HUES64 (cell line): Measurements from ENCODE around the gene MICA.
"Not testable (repeated sequence)": the region's sequence is repeated elsewhere in the genome, so short reads cannot be mapped to it uniquely, and the experiment has no call there.

Source experiments
- H3K27ac ChIP-seq: 2 replicates; pipeline ENCODE4 v1.7.0; 2013; ENCODE audit warnings: low read depth, low read length, inconsistent platforms
- H3K27me3 ChIP-seq: 2 replicates; pipeline ENCODE4 v1.6.1; 2013; ENCODE audit warnings: mild to moderate bottlenecking, low read length; ENCODE audit not compliant: insufficient read depth
- H3K36me3 ChIP-seq: 2 replicates; pipeline ENCODE4 v1.6.1; 2013; ENCODE audit warnings: mild to moderate bottlenecking, low read length; ENCODE audit not compliant: insufficient read depth
- H3K4me1 ChIP-seq: 2 replicates; pipeline ENCODE4 v1.6.1; 2013; ENCODE audit warnings: mild to moderate bottlenecking, low read length, moderate library complexity; ENCODE audit not compliant: insufficient read depth
- H3K4me3 ChIP-seq: 2 replicates; pipeline ENCODE4 v1.5.1; 2013; ENCODE audit warnings: mild to moderate bottlenecking, low read length, moderate library complexity
- H3K9ac ChIP-seq: 2 replicates; pipeline ENCODE4 v1.6.1; 2013; ENCODE audit warnings: mild to moderate bottlenecking, low read depth, low read length
- H3K9me3 ChIP-seq: 2 replicates; pipeline ENCODE4 v1.6.1; 2013; ENCODE audit warnings: low read depth, low read length; ENCODE audit not compliant: insufficient read depth
- WGBS: fragments of 150-250, 120-280 bp; methylation state at CpG from one replicate; pipeline ENCODE4 v1.1.7; 2013; ENCODE audit warnings: missing lambda C conversion rate; 5-methylcytosine and 5-hydroxymethylcytosine counted together

Gene MICA

GRCh38 chr6:31383149-31383548, 20.2 kb upstream of the MICA start:
- no peak overlapping the region for H3K9ac ChIP-seq
- H3K4me3 ChIP-seq, result no peak overlapping the region
- no peaks in the 10 kb centered on the region for H3K4me1 ChIP-seq
- WGBS, result 86% methylated on average over 4 of the region's 5 CpGs
- H3K27me3 ChIP-seq, result no peaks in the 10 kb centered on the region
- H3K9me3 ChIP-seq, result no peaks in the 10 kb centered on the region
- no peak overlapping the region for H3K27ac ChIP-seq
- no peaks in the 10 kb centered on the region for H3K36me3 ChIP-seq

GRCh38 chr6:31385041-31385440, 18.4 kb upstream of the MICA start:
- no peak overlapping the region for H3K4me3 ChIP-seq
- no peaks in the 10 kb centered on the region for H3K36me3 ChIP-seq
- 85% methylated on average over 3 of the region's 3 CpGs for WGBS
- no peak overlapping the region for H3K27ac ChIP-seq
- H3K27me3 ChIP-seq, result no peaks in the 10 kb centered on the region
- no peak overlapping the region for H3K9ac ChIP-seq
- H3K9me3 ChIP-seq, result no peaks in the 10 kb centered on the region
- H3K4me1 ChIP-seq, result no peaks in the 10 kb centered on the region

GRCh38 chr6:31386099-31386498, 17.3 kb upstream of the MICA start:
- Histone ChIP-seq H3K4me3 (no peak overlapping the region), H3K27me3 (no peaks in the 10 kb centered on the region), H3K27ac (no peak overlapping the region), H3K9ac (no peak overlapping the region), H3K9me3 (no peaks in the 10 kb centered on the region), H3K4me1 (no peaks in the 10 kb centered on the region), H3K36me3 (no peaks in the 10 kb centered on the region)
- WGBS, result 88% methylated on average over 3 of the region's 3 CpGs

GRCh38 chr6:31386977-31387376, 16.4 kb upstream of the MICA start:
- no peak overlapping the region for H3K9ac ChIP-seq
- no peaks in the 10 kb centered on the region for H3K4me1 ChIP-seq
- H3K9me3 ChIP-seq, result no peaks in the 10 kb centered on the region
- no peak overlapping the region for H3K27ac ChIP-seq
- 76% methylated on average over 1 of the region's 1 CpG for WGBS
- no peaks in the 10 kb centered on the region for H3K36me3 ChIP-seq
- no peak overlapping the region for H3K4me3 ChIP-seq
- H3K27me3 ChIP-seq, result no peaks in the 10 kb centered on the region

DNA sequence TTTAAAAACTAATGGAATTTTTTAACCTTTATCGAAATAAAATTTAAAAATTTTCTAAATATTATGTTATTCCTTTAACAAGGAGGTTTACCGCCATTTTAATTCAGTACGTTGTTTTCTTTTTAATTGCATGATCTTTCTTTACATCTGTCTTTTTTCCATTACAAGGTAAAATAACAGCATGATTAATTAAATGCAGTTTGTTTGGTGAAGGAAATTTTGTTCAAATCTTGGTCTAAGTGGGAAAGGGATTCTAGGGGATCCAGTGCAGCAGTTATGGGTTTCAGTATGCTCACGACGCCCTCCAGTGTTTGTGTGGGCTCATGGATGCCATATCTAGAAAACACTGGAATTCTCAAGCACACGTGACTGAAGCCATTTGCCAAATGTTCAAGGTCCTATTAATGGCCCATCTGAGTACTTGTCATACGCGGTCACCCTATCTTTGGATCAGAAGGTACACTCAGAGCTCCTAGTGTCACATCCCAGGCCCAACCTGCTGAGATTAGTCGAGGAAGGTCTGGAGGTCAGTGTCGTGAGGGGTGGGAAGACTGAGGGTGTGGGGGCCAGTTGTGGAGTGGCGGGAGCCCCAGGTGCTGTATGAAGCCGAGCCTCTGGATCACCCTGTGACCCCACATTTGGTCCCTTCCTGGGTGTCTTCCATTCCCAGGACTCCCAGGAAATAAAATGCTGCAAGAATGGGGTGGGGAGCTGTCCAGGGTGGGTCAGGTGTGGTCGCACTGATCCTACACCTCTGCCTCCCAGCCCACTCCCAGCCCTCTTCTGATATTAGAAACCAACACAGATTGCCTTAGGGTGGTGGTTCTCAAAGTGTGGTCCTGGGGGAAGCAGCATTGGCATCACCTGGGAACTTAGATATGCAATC, 14.2 kb upstream of the MICA start:
- H3K9ac ChIP-seq, result not testable (repeated sequence)
- WGBS, result 92% methylated on average over 2 of the region's 13 CpGs

DNA sequence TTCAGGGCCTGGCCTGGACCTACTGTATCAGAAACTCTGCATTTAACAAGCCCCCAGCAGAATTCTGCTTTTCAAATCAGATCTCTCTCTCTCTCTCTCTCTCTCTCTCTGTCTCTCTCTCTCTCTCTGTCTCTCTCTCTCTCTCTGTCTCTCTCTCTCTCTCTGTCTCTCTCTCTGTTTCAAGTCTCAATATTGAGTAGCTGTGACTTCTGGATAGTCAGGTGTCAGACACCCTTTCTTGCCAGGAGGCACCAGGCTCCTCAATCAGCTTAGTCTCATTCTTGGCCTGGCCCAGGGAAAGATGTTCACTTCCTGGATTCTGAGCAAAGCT, 13.6 kb upstream of the MICA start:
- H3K4me1 ChIP-seq, H3K9me3 ChIP-seq, H3K9ac ChIP-seq, H3K27me3 ChIP-seq, H3K4me3 ChIP-seq, H3K27ac ChIP-seq, H3K36me3 ChIP-seq: not testable (repeated sequence)

More for the DNA sequence above, 14.2 kb upstream of the MICA start:
- not testable (repeated sequence) for H3K4me3 ChIP-seq, H3K4me1 ChIP-seq, H3K36me3 ChIP-seq, H3K9me3 ChIP-seq, H3K27me3 ChIP-seq, H3K27ac ChIP-seq

DNA sequence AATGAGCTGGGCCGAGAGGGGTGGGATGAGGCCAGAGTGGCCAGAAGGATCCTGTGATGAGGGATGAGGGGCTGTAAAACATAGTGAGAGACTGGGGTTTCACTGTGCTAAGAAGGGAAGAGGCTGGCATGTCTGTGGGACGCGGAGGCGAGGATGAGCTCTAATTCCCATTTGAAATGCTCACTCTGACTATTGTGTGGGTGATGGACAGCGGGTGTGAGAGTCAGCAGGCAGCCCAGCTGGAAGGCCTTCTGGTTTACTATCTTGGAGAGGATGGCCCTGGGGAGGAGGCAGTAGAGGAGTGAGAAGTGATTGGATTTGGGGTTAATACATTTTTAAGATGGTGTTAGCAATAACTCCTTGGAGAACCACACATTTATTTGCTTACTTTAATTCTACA, 9.5 kb upstream of the MICA start:
- Histone ChIP-seq H3K9ac (no peak overlapping the region), H3K4me3 (no peak overlapping the region), H3K36me3 (no peaks in the 10 kb centered on the region), H3K9me3 (0 out of 2 replicates have a peak, but pooled peaks cover 5% of the 10 kb centered on the region), H3K27me3 (no peaks in the 10 kb centered on the region), H3K27ac (no peak overlapping the region), H3K4me1 (0 out of 2 replicates have a peak, but pooled peaks cover 4% of the 10 kb centered on the region)
- 47% methylated on average over 5 of the region's 5 CpGs for whole genome bisulfite sequencing

GRCh38 chr6:31394381-31394780, 9.0 kb upstream of the MICA start:
- no peak overlapping the region for H3K9ac ChIP-seq
- H3K36me3 ChIP-seq, result no peaks in the 10 kb centered on the region
- H3K4me3 ChIP-seq, result no peak overlapping the region
- H3K27me3 ChIP-seq, result no peaks in the 10 kb centered on the region
- H3K9me3 ChIP-seq, result 0 out of 2 replicates have a peak, but pooled peaks cover 5% of the 10 kb centered on the region
- H3K4me1 ChIP-seq, result 0 out of 2 replicates have a peak, but pooled peaks cover 4% of the 10 kb centered on the region
- WGBS, result 89% methylated on average over 4 of the region's 4 CpGs
- no peak overlapping the region for H3K27ac ChIP-seq

GRCh38 chr6:31395832-31396231, 7.6 kb upstream of the MICA start:
- no peak overlapping the region for H3K27ac ChIP-seq
- no peaks in the 10 kb centered on the region for H3K36me3 ChIP-seq
- H3K9me3 ChIP-seq, result 0 out of 2 replicates have a peak, but pooled peaks cover 5% of the 10 kb centered on the region
- H3K4me3 ChIP-seq, result no peak overlapping the region
- WGBS, result 91% methylated on average over 6 of the region's 7 CpGs
- peaks cover 4% of the 10 kb centered on the region; the same call in 1 of the 2 replicates for H3K4me1 ChIP-seq
- no peak overlapping the region for H3K9ac ChIP-seq
- peaks cover 12% of the 10 kb centered on the region for H3K27me3 ChIP-seq

DNA sequence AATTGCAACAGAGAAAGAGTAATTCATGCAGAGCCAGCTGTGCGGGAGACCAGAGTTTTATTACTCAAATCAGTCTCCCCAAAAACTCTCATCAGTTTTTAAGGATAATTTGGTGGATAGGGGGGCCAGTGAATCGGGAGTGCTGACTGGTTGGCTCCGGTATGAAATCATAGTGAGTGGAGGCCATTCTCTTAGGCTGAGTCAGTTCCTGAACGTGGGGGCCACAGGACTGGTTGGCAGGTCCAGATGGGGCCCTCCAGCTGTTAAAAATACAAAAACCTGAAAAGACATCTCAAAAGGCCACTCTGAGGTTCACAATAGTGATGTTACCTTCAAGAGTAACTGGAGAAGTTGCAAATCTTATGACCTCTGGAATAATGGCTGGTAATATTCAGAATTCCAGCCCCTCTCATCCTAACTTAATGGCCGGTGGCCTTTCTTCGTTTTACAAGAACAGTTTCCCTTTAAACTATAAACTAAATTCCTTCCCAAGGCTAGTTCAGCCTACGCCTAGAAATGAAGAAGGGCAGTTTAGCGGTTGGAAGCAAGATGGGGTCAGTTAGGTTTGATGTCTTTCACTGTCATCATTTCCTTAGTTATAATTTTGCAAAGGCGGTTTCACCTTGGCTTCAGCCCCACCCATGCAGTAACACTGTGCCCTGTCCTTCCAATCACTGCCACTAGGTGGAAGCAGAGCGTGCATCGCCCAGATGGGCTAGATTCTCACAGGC, 6.8 kb upstream of the MICA start:
- Histone ChIP-seq H3K27ac (no peak overlapping the region), H3K9ac (no peak overlapping the region), H3K27me3 (peaks cover 20% of the 10 kb centered on the region), H3K4me1 (peaks cover 12% of the 10 kb centered on the region), H3K4me3 (no peak overlapping the region), H3K36me3 (no peaks in the 10 kb centered on the region), H3K9me3 (0 out of 2 replicates have a peak, but pooled peaks cover 5% of the 10 kb centered on the region)
- 56% methylated on average over 10 of the region's 11 CpGs for WGBS

DNA sequence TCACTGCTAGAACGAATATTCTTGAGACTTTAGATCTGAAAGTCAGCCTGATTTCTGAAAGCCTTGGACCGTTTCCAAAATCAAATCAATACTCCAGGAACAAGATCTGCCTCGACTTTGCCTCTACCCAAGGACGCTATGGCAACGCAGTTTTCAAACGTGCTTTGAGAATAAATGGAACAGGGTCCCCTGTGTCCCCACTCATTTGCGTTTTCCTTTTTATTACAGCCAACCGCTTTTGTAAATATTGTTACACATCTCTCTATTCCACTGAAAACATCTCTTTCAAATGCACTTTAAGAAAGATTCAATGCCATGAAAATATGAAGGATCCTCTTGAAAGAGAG, 6.3 kb upstream of the MICA start:
- Histone ChIP-seq H3K27me3 (peaks cover 25% of the 10 kb centered on the region), H3K4me1 (peaks cover 14% of the 10 kb centered on the region)
- not testable (repeated sequence) for H3K9me3 ChIP-seq, H3K36me3 ChIP-seq, H3K9ac ChIP-seq, H3K27ac ChIP-seq, H3K4me3 ChIP-seq
- WGBS, result 40% methylated on average over 8 of the region's 8 CpGs
